Trophoblast cell (in vitro differentiated cells and primary cell): ENCODE results near the gene DIS3L2.
"Not testable (repeated sequence)": the region's sequence is repeated elsewhere in the genome, so short reads cannot be mapped to it uniquely, and the experiment has no call there.

Source experiments
- DNase-seq, 2 donors: peaks; one replicate each; pipeline ENCODE4 v3.0.0-alpha.2; 2016
- H2AFZ ChIP-seq: 2 replicates; pipeline ENCODE4 v1.6.1; 2013; ENCODE audit warnings: low read length, moderate library complexity, mild to moderate bottlenecking; ENCODE audit not compliant: insufficient read depth, poor library complexity
- H2AK5ac ChIP-seq: 2 replicates; pipeline ENCODE4 v1.6.1; 2013; ENCODE audit warnings: mild to moderate bottlenecking, low read length
- H2BK120ac ChIP-seq: 2 replicates; pipeline ENCODE4 v1.6.1; 2013; ENCODE audit warnings: low read length, mild to moderate bottlenecking, moderate library complexity; ENCODE audit not compliant: insufficient read depth, poor library complexity
- H2BK12ac ChIP-seq: 2 replicates; pipeline ENCODE4 v1.6.1; 2013; ENCODE audit warnings: mild to moderate bottlenecking, low read length, moderate library complexity
- H2BK5ac ChIP-seq: 2 replicates; pipeline ENCODE4 v1.6.1; 2013; ENCODE audit warnings: low read length, low read depth, moderate library complexity, mild to moderate bottlenecking; ENCODE audit not compliant: poor library complexity
- H3K14ac ChIP-seq: 2 replicates; pipeline ENCODE4 v1.6.1; 2013; ENCODE audit warnings: mild to moderate bottlenecking, low read length
- H3K18ac ChIP-seq: 2 replicates; pipeline ENCODE4 v1.6.1; 2013; ENCODE audit warnings: mild to moderate bottlenecking, low read length
- H3K23ac ChIP-seq: 2 replicates; pipeline ENCODE4 v1.6.1; 2013; ENCODE audit warnings: low read length
- H3K27ac ChIP-seq: 2 replicates; pipeline ENCODE4 v1.5.1; 2013; ENCODE audit warnings: low read depth, mild to moderate bottlenecking, inconsistent platforms, low read length, moderate library complexity
- H3K27me3 ChIP-seq: 2 replicates; pipeline ENCODE4 v1.6.1; 2013; ENCODE audit warnings: inconsistent platforms, mild to moderate bottlenecking, low read length, moderate library complexity; ENCODE audit not compliant: insufficient read depth
- H3K36me3 ChIP-seq, 2 experiments: 1 replicate in 1 of 2; 2 replicates in 1 of 2; pipeline ENCODE4 v1.6.1; 2013; ENCODE audit warnings: low read length in 2 of 2, mild to moderate bottlenecking in 2 of 2, moderate library complexity in 1 of 2; ENCODE audit not compliant: insufficient read depth in 2 of 2, control insufficient read depth in 1 of 2
- H3K4ac ChIP-seq: 2 replicates; pipeline ENCODE4 v1.6.1; 2013; ENCODE audit warnings: low read depth, mild to moderate bottlenecking, low read length, moderate library complexity
- H3K4me1 ChIP-seq, 2 experiments: 1 replicate in 1 of 2; 2 replicates in 1 of 2; pipeline ENCODE4 v1.6.1; 2013; ENCODE audit warnings: low read length in 2 of 2, mild to moderate bottlenecking in 2 of 2, moderate library complexity in 1 of 2; ENCODE audit not compliant: insufficient read depth in 2 of 2, control insufficient read depth in 1 of 2
- H3K4me2 ChIP-seq: 2 replicates; pipeline ENCODE4 v1.6.1; 2013; ENCODE audit warnings: inconsistent platforms, mild to moderate bottlenecking, low read length, moderate library complexity
- H3K4me3 ChIP-seq: 2 replicates; pipeline ENCODE4 v1.5.1; 2013; ENCODE audit warnings: mild to moderate bottlenecking, low read depth, low read length, inconsistent platforms
- H3K79me1 ChIP-seq: one replicate; pipeline ENCODE4 v1.6.1; 2013; ENCODE audit warnings: low read length
- H3K79me2 ChIP-seq: 2 replicates; pipeline ENCODE4 v1.6.1; 2013; ENCODE audit warnings: low read length, mild to moderate bottlenecking; ENCODE audit not compliant: control insufficient read depth, insufficient read depth, poor library complexity
- H3K9ac ChIP-seq: 2 replicates; pipeline ENCODE4 v1.6.1; 2013; ENCODE audit warnings: mild to moderate bottlenecking, low read length
- H3K9me3 ChIP-seq: 2 replicates; pipeline ENCODE4 v1.6.1; 2013; ENCODE audit warnings: low read depth, mild to moderate bottlenecking, control low read depth, inconsistent platforms, low read length; ENCODE audit not compliant: insufficient read depth
- H4K12ac ChIP-seq: 2 replicates; pipeline ENCODE4 v1.6.1; 2013; ENCODE audit warnings: low read depth, mild to moderate bottlenecking, low read length, moderate library complexity
- H4K8ac ChIP-seq: 2 replicates; pipeline ENCODE4 v1.6.1; 2013; ENCODE audit warnings: low read depth, mild to moderate bottlenecking, low read length, moderate library complexity
- H4K91ac ChIP-seq: one replicate; pipeline ENCODE4 v1.6.1; 2013; ENCODE audit warnings: low read depth, mild to moderate bottlenecking, low read length, moderate library complexity
- WGBS: extraction: QIAGEN DNeasy Blood & Tissue Kit; methylation state at CpG from one replicate; pipeline ENCODE4 v1.1.7; 2013; ENCODE audit warnings: missing lambda C conversion rate; ENCODE audit not compliant: insufficient read length, insufficient coverage; ENCODE audit errors: extremely low coverage; 5-methylcytosine and 5-hydroxymethylcytosine counted together

The DIS3L2 gene

GRCh38 chr2:232361646-232362045, 400.1 kb downstream of the DIS3L2 start:
- no peak overlapping the region for H3K27ac ChIP-seq
- H3K9ac ChIP-seq = no peak overlapping the region
- no peak overlapping the region for H3K4me2 ChIP-seq
- H3K4me3 ChIP-seq = no peak overlapping the region
- no peaks in the 10 kb centered on the region for H3K79me1 ChIP-seq
- H3K27me3 ChIP-seq = no peaks in the 10 kb centered on the region
- H3K14ac ChIP-seq = no peak overlapping the region
- H4K91ac ChIP-seq = no peak overlapping the region
- H2AK5ac ChIP-seq = no peak overlapping the region
- no peak overlapping the region for H2BK120ac ChIP-seq
- no peak overlapping the region for H2AFZ ChIP-seq
- no peak overlapping the region for H3K18ac ChIP-seq
- no peaks in the 10 kb centered on the region for H3K79me2 ChIP-seq
- no CpG with 5 or more reads among the region's 5 CpGs for WGBS
- peaks cover 5% of the 10 kb centered on the region in 2 experiments for H3K4me1 ChIP-seq
- H4K12ac ChIP-seq = no peak overlapping the region
- DNase-seq = no peak
- no peak overlapping the region for H4K8ac ChIP-seq
- H2BK12ac ChIP-seq = no peak overlapping the region
- no peaks in the 10 kb centered on the region for H3K36me3 ChIP-seq
- no peak overlapping the region for H3K23ac ChIP-seq
- no peak overlapping the region for H2BK5ac ChIP-seq
- H3K9me3 ChIP-seq = peaks cover 2% of the 10 kb centered on the region
- no peak overlapping the region for H3K4ac ChIP-seq

GRCh38 chr2:232362174-232362900, 400.8 kb downstream of the DIS3L2 start:
- no peak overlapping the region for H3K4me3 ChIP-seq
- H3K4me2 ChIP-seq = no peak overlapping the region
- H4K91ac ChIP-seq = no peak overlapping the region
- no peak overlapping the region for H3K27ac ChIP-seq
- no peak overlapping the region for H3K23ac ChIP-seq
- no peak for DNase-seq
- no peak overlapping the region for H2AFZ ChIP-seq
- WGBS = no CpG with 5 or more reads among the region's 8 CpGs
- H3K36me3 ChIP-seq = no peaks in the 10 kb centered on the region
- no peak overlapping the region for H2BK12ac ChIP-seq
- no peak overlapping the region for H3K4ac ChIP-seq
- H3K79me1 ChIP-seq = no peaks in the 10 kb centered on the region
- H3K14ac ChIP-seq = no peak overlapping the region
- no peak overlapping the region for H2BK120ac ChIP-seq
- no peak overlapping the region for H2AK5ac ChIP-seq
- H4K12ac ChIP-seq = no peak overlapping the region
- H3K18ac ChIP-seq = no peak overlapping the region
- H3K9me3 ChIP-seq = peaks cover 2% of the 10 kb centered on the region
- no peaks in the 10 kb centered on the region for H3K27me3 ChIP-seq
- H3K9ac ChIP-seq = no peak overlapping the region
- no peak overlapping the region for H2BK5ac ChIP-seq
- H3K4me1 ChIP-seq = peaks cover 5% of the 10 kb centered on the region in 2 experiments
- H3K79me2 ChIP-seq = no peaks in the 10 kb centered on the region
- no peak overlapping the region for H4K8ac ChIP-seq

- not testable (repeated sequence) for H3K14ac ChIP-seq, H2AFZ ChIP-seq, H3K79me2 ChIP-seq, H3K18ac ChIP-seq, H3K27me3 ChIP-seq, H2AK5ac ChIP-seq, H4K91ac ChIP-seq, H2BK120ac ChIP-seq, H3K9me3 ChIP-seq, H4K8ac ChIP-seq, H3K4me1 ChIP-seq, H3K36me3 ChIP-seq, H3K27ac ChIP-seq, H3K9ac ChIP-seq, H3K79me1 ChIP-seq, H3K4ac ChIP-seq, DNase-seq, H3K23ac ChIP-seq, H3K4me2 ChIP-seq, H3K4me3 ChIP-seq, H2BK12ac ChIP-seq, H2BK5ac ChIP-seq, H4K12ac ChIP-seq
- WGBS = no CpG with 5 or more reads among the region's 12 CpGs
Observed at GRCh38 chr2:232363064-232363783, 401.7 kb downstream of the DIS3L2 start.

DNA sequence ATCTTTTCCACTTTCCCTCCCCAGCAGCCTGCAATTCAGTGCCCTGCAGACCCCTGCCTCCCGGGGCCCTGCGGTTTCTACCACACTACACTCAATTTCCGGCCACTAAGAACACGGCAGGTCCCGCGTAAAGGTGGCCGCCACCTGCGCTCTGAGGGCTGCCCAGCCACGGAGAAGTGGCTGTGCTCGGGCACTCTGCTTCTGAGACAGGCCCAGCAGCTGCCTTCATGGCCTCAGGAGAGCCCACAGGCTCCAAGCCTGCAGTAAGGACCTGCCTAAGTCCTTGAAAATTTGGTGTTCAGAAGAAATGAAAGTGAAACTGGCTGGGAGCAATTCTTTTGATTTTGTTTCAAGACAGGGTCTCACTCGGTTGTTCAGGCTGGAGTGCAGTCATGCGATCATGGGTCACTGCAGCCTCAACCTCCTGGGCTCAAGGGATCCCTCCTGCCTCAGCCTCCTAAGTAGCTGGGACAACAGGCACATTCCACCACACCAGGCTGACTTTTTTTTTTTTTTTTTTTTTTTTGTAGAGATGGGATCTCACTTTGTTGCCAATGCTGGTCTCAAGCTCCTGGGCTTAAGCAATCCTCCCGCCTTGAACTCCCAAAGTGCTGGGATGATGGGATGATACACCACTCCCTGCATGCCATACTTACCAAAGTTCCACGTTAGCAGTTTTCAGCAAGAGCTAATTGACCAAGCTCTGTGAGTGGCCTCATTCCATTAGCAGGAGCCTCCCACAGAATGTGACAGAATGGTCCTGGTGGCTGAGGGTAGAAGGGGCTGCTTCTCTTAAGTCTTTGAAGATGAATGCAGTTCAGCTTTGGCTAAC, 402.5 kb downstream of the DIS3L2 start:
- Histone ChIP-seq H3K4me1 (peaks cover 5 to 11% of the 10 kb centered on the region in 2 experiments), H2BK5ac (no peak overlapping the region), H3K36me3 (no peaks in the 10 kb centered on the region), H3K14ac (no peak overlapping the region), H3K9me3 (peaks cover 2% of the 10 kb centered on the region), H4K12ac (no peak overlapping the region), H3K4me2 (no peak overlapping the region), H2BK12ac (no peak overlapping the region), H2AK5ac (no peak overlapping the region), H2AFZ (no peak overlapping the region), H3K18ac (no peak overlapping the region), H3K4ac (no peak overlapping the region), H3K79me2 (no peaks in the 10 kb centered on the region), H2BK120ac (no peak overlapping the region), H3K27me3 (no peaks in the 10 kb centered on the region), H3K79me1 (no peaks in the 10 kb centered on the region), H4K8ac (no peak overlapping the region), H3K23ac (no peak overlapping the region), H3K9ac (no peak overlapping the region), H4K91ac (no peak overlapping the region), H3K27ac (no peak overlapping the region), H3K4me3 (no peak overlapping the region)
- no CpG with 5 or more reads among the region's 14 CpGs for WGBS
- peak; percentile 83 to 92 for DNase-seq
